GM12874 (cell line): ENCODE results near the gene LSMEM2.

Experiments used
- CTCF ChIP-seq: IDR thresholded peaks from 2 replicates; pipeline ENCODE4 v1.5.1; 2011; ENCODE audit warnings: low read depth, mild to moderate bottlenecking, control low read depth, low read length, moderate library complexity; ENCODE audit not compliant: insufficient read depth

LSMEM2 gene

GRCh38 chr3:50325497-50326181 lies 46.8 kb downstream of the LSMEM2 start:
- TF ChIP-seq CTCF = no peak

DNA sequence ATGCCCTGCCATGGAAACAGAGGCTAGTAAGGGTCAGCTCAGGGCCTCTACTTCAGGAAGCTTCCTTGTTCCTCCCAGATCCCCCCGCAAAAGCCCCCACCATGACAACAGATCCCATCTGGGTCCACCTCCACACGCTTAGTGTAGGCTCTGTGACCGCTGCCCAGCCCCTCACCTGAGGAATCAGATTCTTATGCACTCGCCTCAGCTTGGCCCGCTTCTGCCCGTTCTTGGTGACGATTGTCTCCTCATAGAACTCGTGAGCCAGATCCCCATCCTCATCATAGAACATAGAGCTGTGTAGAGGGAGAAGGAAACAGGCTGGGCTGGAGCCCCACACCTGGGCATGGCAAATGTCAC lies 47.3 kb downstream of the LSMEM2 start:
- no peak for TF ChIP-seq CTCF

GRCh38 chr3:50327129-50327528 lies 48.2 kb downstream of the LSMEM2 start:
- no peak for TF ChIP-seq CTCF

- no peak for TF ChIP-seq CTCF
These were observed 49.2 kb downstream of the LSMEM2 start, which contains the start of gene TUSC2 for GRCh38 chr3:50327943-50328691. TUSC2 (minus strand) TSS chr3:50328223; CDS start chr3:50328099, 124 bp downstream.

GRCh38 chr3:50330330-50330729 lies 51.4 kb downstream of the LSMEM2 start:
- TF ChIP-seq CTCF = no peak

DNA sequence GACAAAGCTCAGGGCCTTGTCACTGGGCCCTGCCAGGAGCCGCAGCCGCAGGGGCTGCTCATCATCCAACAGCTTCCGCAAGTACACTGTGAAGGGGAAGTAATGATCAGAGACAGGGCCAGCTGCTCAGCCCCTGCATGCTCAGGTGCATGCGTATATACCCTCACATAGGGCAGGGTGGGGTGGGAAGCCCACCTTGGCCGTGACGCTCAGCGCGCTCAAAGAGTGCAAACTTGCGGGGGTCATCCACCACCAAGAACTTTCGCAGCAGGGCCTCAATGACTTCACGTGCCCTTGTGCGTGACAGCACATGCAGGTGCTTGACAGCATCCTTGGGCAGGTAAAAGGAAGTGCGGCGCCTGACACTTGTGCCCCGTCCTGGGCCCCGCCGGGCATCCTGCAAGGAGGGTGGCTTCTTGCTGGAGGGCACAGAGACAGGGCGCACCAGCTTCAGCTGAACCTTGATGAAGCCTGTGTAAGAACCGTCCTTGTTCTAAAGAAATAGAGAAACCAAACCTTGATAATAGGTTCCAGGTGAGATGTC lies 52.5 kb downstream of the LSMEM2 start:
- TF ChIP-seq CTCF = no peak

DNA sequence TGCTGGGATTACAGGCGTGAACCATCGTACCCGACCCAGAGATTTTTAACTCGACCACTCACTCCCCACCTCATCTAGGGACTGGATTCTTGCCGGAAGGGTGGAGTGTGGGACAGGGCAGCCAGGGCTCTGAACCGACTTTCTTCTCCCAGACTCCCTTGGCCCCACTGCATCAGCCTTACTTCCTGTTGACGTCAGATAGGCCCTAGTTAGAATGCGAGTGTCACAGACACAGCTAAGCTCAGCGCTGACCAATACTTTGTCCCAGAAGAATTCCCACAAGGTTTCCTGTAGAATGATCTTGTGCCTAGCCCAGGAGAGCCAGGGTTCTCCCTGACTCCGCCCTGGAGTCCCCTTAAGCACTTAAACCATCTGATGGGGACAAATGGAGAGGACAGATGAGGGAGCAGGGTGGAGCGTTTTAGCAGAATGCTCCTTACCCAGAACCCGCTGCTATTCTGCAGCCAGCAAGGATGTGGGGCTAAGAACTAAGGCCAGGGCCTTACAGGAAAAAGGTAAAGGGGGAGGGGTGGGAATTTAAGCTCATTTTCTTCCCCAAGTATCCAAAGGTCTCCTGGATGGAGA lies 54.9 kb downstream of the LSMEM2 start:
- no peak for TF ChIP-seq CTCF
